IMR-90 (cell line): ENCODE measurements around the gene ADGRG3. TPM values are rescaled to one million over a fixed set of nuclear protein-coding genes. Genes with fewer than 3 reads are reported as not detected.
A peak's percentile ranks its signal among the peaks of the same experiment; 100 is the strongest.

ENCODE experiments used
- ATAC-seq: fragments of 200-7000 bp; cut with Tn5 transposase; 2 replicates; pipeline ENCODE4 v1.9.1; 2020; ENCODE audit warnings: low read depth, mild to moderate bottlenecking, moderate library complexity
- BruUV-seq: library from RNA; stranded (reverse); fragments of 400-500 nt; replicated peaks from 2 replicates; lab custom pipeline; 2021; lab: Mats Ljungman, UMichigan
- CTCF ChIA-PET: fragments of 300-600 bp; formaldehyde crosslinking; extraction: SDS; loops from one replicate; lab custom pipeline; 2021; ENCODE audit warnings: antibody characterized with exemption; lab: Yijun Ruan, JAX
- POLR2A ChIA-PET: fragments of 300-600 bp; sonication (Branson Sonifier 250); formaldehyde crosslinking; loops from one replicate; lab custom pipeline; 2022; ENCODE audit warnings: antibody characterized with exemption; ENCODE audit not compliant: unreplicated experiment; lab: Charles Lee
- DNase-seq: peaks from one replicate; pipeline ENCODE4 v3.0.0; 2013
- H2AFZ ChIP-seq: replicated peaks from 2 replicates; pipeline ENCODE3; 2013; ENCODE audit warnings: low read length, mild to moderate bottlenecking; ENCODE audit not compliant: poor library complexity
- H2AK5ac ChIP-seq: 2 replicates; pipeline ENCODE4 v1.6.1; 2013; ENCODE audit warnings: low read depth, low read length, inconsistent platforms
- H2AK9ac ChIP-seq: replicated peaks from 2 replicates; pipeline ENCODE3; 2013; ENCODE audit warnings: mild to moderate bottlenecking, low read depth, low read length, moderate library complexity; ENCODE audit not compliant: poor library complexity
- H2BK120ac ChIP-seq: 2 replicates; pipeline ENCODE4 v1.6.1; 2013; ENCODE audit warnings: low read depth, low read length, inconsistent platforms
- H2BK15ac ChIP-seq: 3 replicates; pipeline ENCODE4 v1.6.1; 2013; ENCODE audit warnings: low read depth, low read length, inconsistent platforms
- H2BK20ac ChIP-seq: 2 replicates; pipeline ENCODE4 v1.6.1; 2013; ENCODE audit warnings: low read depth, mild to moderate bottlenecking, inconsistent platforms, low read length, moderate library complexity
- H2BK5ac ChIP-seq: 2 replicates; pipeline ENCODE4 v1.6.1; 2013; ENCODE audit warnings: mild to moderate bottlenecking, low read depth, low read length, inconsistent platforms; ENCODE audit not compliant: poor library complexity, severe bottlenecking
- H3K14ac ChIP-seq: replicated peaks from 2 replicates; pipeline ENCODE4 v1.6.1; 2013; ENCODE audit warnings: low read depth, low read length, inconsistent platforms
- H3K18ac ChIP-seq: 2 replicates; pipeline ENCODE4 v1.6.1; 2013; ENCODE audit warnings: low read depth, low read length, control low read depth
- H3K23ac ChIP-seq: 2 replicates; pipeline ENCODE4 v1.6.1; 2013; ENCODE audit warnings: low read depth, low read length, inconsistent platforms
- H3K27ac ChIP-seq: 2 replicates; pipeline ENCODE4 v1.5.1; 2013; ENCODE audit warnings: mild to moderate bottlenecking, control low read depth, low read length; ENCODE audit not compliant: insufficient read depth
- H3K27me3 ChIP-seq: 2 replicates; pipeline ENCODE4 v1.6.1; 2013; ENCODE audit warnings: low read length; ENCODE audit not compliant: control insufficient read depth, insufficient read depth
- H3K36me3 ChIP-seq: 2 replicates; pipeline ENCODE4 v1.6.1; 2013; ENCODE audit warnings: low read length, mixed read lengths; ENCODE audit not compliant: control insufficient read depth, insufficient read depth
- H3K4ac ChIP-seq: 2 replicates; pipeline ENCODE4 v1.6.1; 2013; ENCODE audit warnings: low read depth, low read length, inconsistent platforms
- H3K4me1 ChIP-seq: 2 replicates; pipeline ENCODE4 v1.6.1; 2013; ENCODE audit warnings: low read length, mixed read lengths; ENCODE audit not compliant: control insufficient read depth, insufficient read depth
- H3K4me2 ChIP-seq: 2 replicates; pipeline ENCODE4 v1.6.1; 2013; ENCODE audit warnings: low read depth, mild to moderate bottlenecking, control low read depth, low read length, moderate library complexity
- H3K4me3 ChIP-seq: 2 replicates; pipeline ENCODE4 v1.5.1; 2013; ENCODE audit warnings: low read depth, mild to moderate bottlenecking, control low read depth, low read length, moderate library complexity; ENCODE audit not compliant: insufficient read depth
- H3K56ac ChIP-seq: 2 replicates; pipeline ENCODE4 v1.6.1; 2013; ENCODE audit warnings: low read length, inconsistent platforms; ENCODE audit not compliant: insufficient read depth; ENCODE audit errors: extremely low read depth
- H3K79me1 ChIP-seq, 2 experiments: 2 replicates each; pipeline ENCODE4 v1.6.1; 2013; ENCODE audit warnings: low read length in 2 of 2, inconsistent platforms in 1 of 2, low read depth in 1 of 2
- H3K9ac ChIP-seq: 2 replicates; pipeline ENCODE4 v1.6.1; 2013; ENCODE audit warnings: low read depth, low read length, control low read depth
- H3K9me1 ChIP-seq: 2 replicates; pipeline ENCODE4 v1.6.1; 2013; ENCODE audit warnings: low read length, inconsistent platforms; ENCODE audit not compliant: insufficient read depth
- H3K9me3 ChIP-seq: 2 replicates; pipeline ENCODE4 v1.6.1; 2013; ENCODE audit warnings: low read length; ENCODE audit not compliant: control insufficient read depth, insufficient read depth
- H4K20me1 ChIP-seq: 2 replicates; pipeline ENCODE4 v1.6.1; 2013; ENCODE audit warnings: low read length, inconsistent platforms; ENCODE audit not compliant: insufficient read depth
- H4K5ac ChIP-seq: 2 replicates; pipeline ENCODE4 v1.6.1; 2013; ENCODE audit warnings: mild to moderate bottlenecking, low read depth, low read length, control low read depth
- H4K8ac ChIP-seq, 2 experiments: 2 replicates each; pipeline ENCODE4 v1.6.1; 2013; ENCODE audit warnings: low read depth in 2 of 2, low read length in 2 of 2, control low read depth in 1 of 2, inconsistent platforms in 1 of 2
- H4K91ac ChIP-seq: 2 replicates; pipeline ENCODE4 v1.6.1; 2013; ENCODE audit warnings: low read depth, low read length, inconsistent platforms; ENCODE audit not compliant: insufficient read depth
- BHLHE40 ChIP-seq: fragments of 150-350 bp; IDR thresholded peaks from 2 replicates; pipeline ENCODE4 v1.6.1; 2016; ENCODE audit warnings: mild to moderate bottlenecking, low read depth, low read length
- CEBPB ChIP-seq: IDR thresholded peaks from 2 replicates; pipeline ENCODE4 v1.6.1; 2012; ENCODE audit warnings: low read depth, low read length, improper control_type of control experiment
- CHD1 ChIP-seq: IDR thresholded peaks from 2 replicates; pipeline ENCODE4 v1.6.1; 2012; ENCODE audit warnings: low read depth, low read length, improper control_type of control experiment
- CTCF ChIP-seq: conservative IDR thresholded peaks from 2 replicates; pipeline ENCODE4 v1.5.1; 2012; ENCODE audit warnings: mild to moderate bottlenecking, low read depth, low read length, improper control_type of control experiment
- FOS ChIP-seq: fragments of 150-350 bp; IDR thresholded peaks from 2 replicates; pipeline ENCODE4 v1.6.1; 2016; ENCODE audit warnings: low read depth, low read length
- MAFK ChIP-seq: IDR thresholded peaks from 2 replicates; pipeline ENCODE4 v1.6.1; 2012; ENCODE audit warnings: low read depth, low read length, improper control_type of control experiment
- MAZ ChIP-seq: IDR thresholded peaks from 2 replicates; pipeline ENCODE4 v1.6.1; 2012; ENCODE audit warnings: low read depth, mild to moderate bottlenecking, low read length, improper control_type of control experiment, moderate library complexity, borderline replicate concordance
- MXI1 ChIP-seq: IDR thresholded peaks from 2 replicates; pipeline ENCODE4 v1.6.1; 2012; ENCODE audit warnings: low read depth, mild to moderate bottlenecking, low read length, moderate library complexity, borderline replicate concordance
- POLR2A ChIP-seq: IDR thresholded peaks from 2 replicates; pipeline ENCODE4 v1.6.1; 2012; ENCODE audit warnings: mild to moderate bottlenecking, low read depth, low read length
- RAD21 ChIP-seq: IDR thresholded peaks from 2 replicates; pipeline ENCODE4 v1.6.1; 2012; ENCODE audit warnings: low read length, improper control_type of control experiment
- RFX5 ChIP-seq: IDR thresholded peaks from 2 replicates; pipeline ENCODE4 v1.8.0; 2012; ENCODE audit warnings: low read depth, mild to moderate bottlenecking, low read length, moderate library complexity
- SMC3 ChIP-seq: fragments of 150-350 bp; IDR thresholded peaks from 2 replicates; pipeline ENCODE4 v1.6.1; 2016; ENCODE audit warnings: low read depth, mild to moderate bottlenecking, antibody characterized with exemption, low read length, moderate library complexity
- WGBS, 2 experiments: methylation state at CpG; one replicate each; pipeline versions ENCODE4 v1.1.5 to v1.1.7; 2013; ENCODE audit warnings: missing lambda C conversion rate in 2 of 2; ENCODE audit not compliant: insufficient read length in 1 of 2; ENCODE audit errors: extremely low coverage in 2 of 2; 5-methylcytosine and 5-hydroxymethylcytosine counted together
- dilution Hi-C: fragments of 300-500 bp; cut with HindIII; formaldehyde crosslinking; loops from one replicate; pipeline ENCODE4 v1.14.3; 2018; ENCODE audit warnings: low sequenced_read_pairs; ENCODE audit not compliant: unreplicated experiment
- in situ Hi-C: fragments of 300-500 bp; cut with MboI; formaldehyde crosslinking; loops from 3 replicates; pipeline ENCODE4 v1.14.3; 2019; ENCODE audit warnings: low sequenced_read_pairs, inconsistent platforms, mixed read lengths
- intact Hi-C: fragments of 100-400 bp; cut with micrococcal nuclease; formaldehyde crosslinking; loops from 2 replicates; pipeline ENCODE4 v1.10.0; 2022
- polyA plus RNA-seq, 3 experiments: library from polyadenylated mRNA; depleted of rRNA; stranded (reverse); fragments of >200 nt; gene quantifications; 2 replicates each; pipeline ENCODE4 v1.2.3, GENCODE V29; 2012; ENCODE audit warnings: low replicate concordance in 1 of 3
- total RNA-seq: library from RNA; depleted of rRNA; stranded (reverse); fragments of >200 nt; gene quantifications from 2 replicates; pipeline ENCODE4 v1.2.3, GENCODE V29; 2012

ADGRG3 gene
- total and polyA plus RNA-seq, 2 of the 4 experiments (the other 2 are of a cell fraction), result not detected

- H2AK5ac ChIP-seq, result peak overlapping the region; percentile 57
- no peak overlapping the region for H3K56ac ChIP-seq
- 0 out of 2 replicates have a peak, but pooled peaks cover 4% of the 10 kb centered on the region for H3K9me1 ChIP-seq
- H3K9me3 ChIP-seq, result no peaks in the 10 kb centered on the region
- H4K5ac ChIP-seq, result no peak overlapping the region
- POLR2A ChIA-PET, result no interaction called here
- no peak overlapping the region for H2BK5ac ChIP-seq
- no TSS peak for BruUV-seq
- 0 out of 2 replicates have a peak overlapping the region, but pooled peaks have one; percentile 18 for H3K4ac ChIP-seq
- dilution Hi-C loops, result no loop called here
- no peak overlapping the region for H2BK20ac ChIP-seq
- no peak for TF ChIP-seq BHLHE40
- TF ChIP-seq RAD21, result no peak
- no peak for TF ChIP-seq FOS
- no peak for TF ChIP-seq SMC3
- TF ChIP-seq MXI1, result no peak
- TF ChIP-seq MAZ, result no peak
- no peak for TF ChIP-seq CEBPB
- no peak for TF ChIP-seq CHD1
- TF ChIP-seq POLR2A, result no peak
- no peak for TF ChIP-seq CTCF
- TF ChIP-seq RFX5, result no peak
- TF ChIP-seq MAFK, result no peak
- H3K23ac ChIP-seq, result no peak overlapping the region; the same call in 1 of the 2 replicates
- H3K27ac ChIP-seq, result no peak overlapping the region
- H3K27me3 ChIP-seq, result no peaks in the 10 kb centered on the region
- ATAC-seq (no peak), DNase-seq (no peak)
- in situ Hi-C loops, result no loop called here
- no peak overlapping the region; the same call in 2 of the 3 replicates for H2BK15ac ChIP-seq
- H3K18ac ChIP-seq, result no peak overlapping the region
- H3K4me1 ChIP-seq, result peaks cover 23% of the 10 kb centered on the region
- peak overlapping the region; percentile 46 for H2AFZ ChIP-seq
- no peaks in the 10 kb centered on the region for H3K36me3 ChIP-seq
- no peak overlapping the region for H3K4me2 ChIP-seq
- H4K91ac ChIP-seq, result no peak overlapping the region; the same call in 1 of the 2 replicates
- no peak overlapping the region; the same call in 1 of the 2 replicates for H2BK120ac ChIP-seq
- H4K20me1 ChIP-seq, result no peaks in the 10 kb centered on the region
- intact Hi-C loops, result no loop called here
- H2AK9ac ChIP-seq, result no peak overlapping the region
- CTCF ChIA-PET, result interaction anchor here (1.3 kb wide), 1 partner anchor 47 kb away, joined by 5 read pairs; no protein-coding TSS in a partner anchor
- no peaks in the 10 kb centered on the region for H3K79me1 ChIP-seq
- WGBS, 2 experiments, result 100% methylated on average over 2 of the region's 16 CpGs; no CpG with 5 or more reads in 1 of the 2 experiments
- no peak overlapping the region for H3K14ac ChIP-seq
- no peak overlapping the region for H3K4me3 ChIP-seq
- no peak overlapping the region for H3K9ac ChIP-seq
- H4K8ac ChIP-seq, result no peak overlapping the region
Measured at GRCh38 chr16:57622361-57623250, 45.5 kb upstream of the ADGRG3 start.
